SK-N-SH treated with all-trans-retinoic acid at 6 μM for 48 hours (cell line): ENCODE results near the gene TENT4B.

Source experiments
- BACH2 ChIP-seq: fragments of 250-450 bp; sonication (Bioruptor Pico); IDR thresholded peaks from 2 replicates; pipeline ENCODE4 v1.9.0; 2021; ENCODE audit warnings: mild to moderate bottlenecking, borderline replicate concordance
- GLIS3 ChIP-seq: fragments of 250-450 bp; sonication (Bioruptor Pico); IDR thresholded peaks from 2 replicates; pipeline ENCODE4 v1.5.0; 2020; ENCODE audit warnings: mild to moderate bottlenecking, moderate library complexity
- OSR1 ChIP-seq: fragments of 250-450 bp; sonication (Bioruptor Pico); IDR thresholded peaks from 2 replicates; pipeline ENCODE4 v1.8.0; 2022; ENCODE audit warnings: moderate library complexity, mild to moderate bottlenecking, inconsistent platforms
- ZFP3 ChIP-seq: fragments of 250-450 bp; sonication (Bioruptor Pico); IDR thresholded peaks from 2 replicates; pipeline ENCODE4 v1.5.0; 2020; ENCODE audit warnings: mild to moderate bottlenecking, moderate library complexity
- ZNF70 ChIP-seq: fragments of 450-650 bp; formaldehyde crosslinking; IDR thresholded peaks from 2 replicates; pipeline ENCODE4 v1.5.0; 2020; ENCODE audit warnings: mild to moderate bottlenecking, moderate library complexity

DNA sequence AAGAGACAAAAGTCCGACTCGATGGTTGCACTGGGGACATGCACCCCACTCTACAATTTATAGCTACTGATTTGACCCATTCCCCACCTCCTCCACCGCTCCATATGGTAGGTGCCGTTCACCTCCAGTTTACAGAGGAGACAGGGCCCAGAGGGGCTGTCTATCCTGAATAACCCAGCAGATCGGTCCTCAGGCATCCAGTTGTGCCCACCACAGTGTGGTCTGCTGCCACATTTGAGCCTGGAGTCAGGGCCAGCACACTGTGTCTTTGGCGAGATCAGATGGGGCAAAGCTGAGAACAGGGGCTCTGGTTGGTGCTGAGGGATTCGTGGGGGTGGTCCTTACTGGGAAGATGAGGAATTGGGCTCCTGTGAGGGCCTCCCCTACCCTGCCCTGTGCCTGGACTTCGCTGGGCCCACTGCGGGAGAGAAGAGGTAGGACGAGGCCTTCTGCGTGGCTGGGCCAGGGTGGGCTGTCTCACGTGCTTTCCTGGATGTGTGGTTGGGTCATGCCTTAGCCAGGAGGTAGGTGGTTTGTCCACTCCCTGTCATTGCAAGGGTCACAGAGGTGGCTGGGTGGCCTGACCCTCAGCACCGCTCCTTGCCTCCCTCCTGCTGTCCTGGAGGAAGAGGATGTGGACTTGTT is 116.1 kb downstream of the TENT4B start:
- TF ChIP-seq GLIS3 (CRISPR knock-in tag) (no peak), BACH2 (no peak), ZFP3 (no peak), OSR1 (no peak), ZNF70 (CRISPR knock-in tag) (no peak)
